A549 (cell line): ENCODE measurements around the gene ZBTB44.
"Not testable (repeated sequence)": the region's sequence is repeated elsewhere in the genome, so short reads cannot be mapped to it uniquely, and the experiment has no call there.

Source experiments
- EP300 ChIP-seq, 2 experiments: fragments of >200 bp; sonication (Bioruptor Twin); formaldehyde crosslinking; IDR thresholded peaks; 2 replicates in 1 of 2; 3 replicates in 1 of 2; pipeline ENCODE4 v1.6.1; 2016 to 2017
- GATA3 ChIP-seq: IDR thresholded peaks from 2 replicates; pipeline ENCODE4 v1.6.1; 2012; ENCODE audit warnings: borderline replicate concordance
- JUN ChIP-seq, 2 experiments: fragments of >200 bp; sonication (Bioruptor Twin); formaldehyde crosslinking; IDR thresholded peaks; 2 replicates in 1 of 2; 3 replicates in 1 of 2; pipeline ENCODE4 v1.6.1; 2016 to 2017
- KDM5A ChIP-seq: fragments of 200-600 bp; sonication (generic); IDR thresholded peaks from 2 replicates; pipeline ENCODE4 v1.6.1; 2016; ENCODE audit warnings: antibody characterized with exemption, mild to moderate bottlenecking
- POLR2A ChIP-seq: IDR thresholded peaks from 2 replicates; pipeline ENCODE4 v1.6.1; 2012; ENCODE audit warnings: mild to moderate bottlenecking, low read length
- RAD21 ChIP-seq, 2 experiments: fragments of >200 bp in 1 of 2; sonication (Bioruptor Twin) in 1 of 2; formaldehyde crosslinking in 1 of 2; IDR thresholded peaks in 1 of 2; conservative IDR thresholded peaks in 1 of 2; 2 replicates in 1 of 2; 3 replicates in 1 of 2; pipeline ENCODE4 v1.6.1; 2012 to 2018; ENCODE audit warnings: inconsistent platforms in 1 of 2
- RFX5 ChIP-seq: fragments of 450-650 bp; IDR thresholded peaks from 2 replicates; pipeline ENCODE4 v1.7.1; 2014; ENCODE audit warnings: antibody characterized with exemption, mild to moderate bottlenecking, moderate library complexity
- SREBF2 ChIP-seq: fragments of 450-650 bp; IDR thresholded peaks from 2 replicates; pipeline ENCODE4 v1.6.1; 2014; ENCODE audit warnings: mild to moderate bottlenecking, moderate library complexity
- ZNF302 ChIP-seq: fragments of 250-450 bp; sonication (Bioruptor Pico); IDR thresholded peaks from 2 replicates; pipeline ENCODE4 v1.9.0; 2021; ENCODE audit warnings: inconsistent platforms, mild to moderate bottlenecking, moderate library complexity
- TF ChIP-seq, protein P1 (sequence below): fragments of >200 bp; sonication (Bioruptor Twin); formaldehyde crosslinking; IDR thresholded peaks from 3 replicates; pipeline ENCODE4 v1.5.1; 2016
- TF ChIP-seq, protein P2 (sequence below): fragments of 150-350 bp; IDR thresholded peaks from 2 replicates; pipeline ENCODE4 v1.6.1; 2014; ENCODE audit warnings: low read depth, mild to moderate bottlenecking, low read length
- TF ChIP-seq, protein P3 (sequence below): IDR thresholded peaks from 2 replicates; pipeline ENCODE4 v1.6.1; 2012
- TF ChIP-seq, protein P4 (sequence below): fragments of 450-650 bp; IDR thresholded peaks from 2 replicates; pipeline ENCODE4 v1.6.1; 2014; ENCODE audit warnings: antibody characterized with exemption

GRCh38 chr11:130251763-130252162 is 63.0 kb downstream of the ZBTB44 start:
- TF ChIP-seq, protein P1, sequence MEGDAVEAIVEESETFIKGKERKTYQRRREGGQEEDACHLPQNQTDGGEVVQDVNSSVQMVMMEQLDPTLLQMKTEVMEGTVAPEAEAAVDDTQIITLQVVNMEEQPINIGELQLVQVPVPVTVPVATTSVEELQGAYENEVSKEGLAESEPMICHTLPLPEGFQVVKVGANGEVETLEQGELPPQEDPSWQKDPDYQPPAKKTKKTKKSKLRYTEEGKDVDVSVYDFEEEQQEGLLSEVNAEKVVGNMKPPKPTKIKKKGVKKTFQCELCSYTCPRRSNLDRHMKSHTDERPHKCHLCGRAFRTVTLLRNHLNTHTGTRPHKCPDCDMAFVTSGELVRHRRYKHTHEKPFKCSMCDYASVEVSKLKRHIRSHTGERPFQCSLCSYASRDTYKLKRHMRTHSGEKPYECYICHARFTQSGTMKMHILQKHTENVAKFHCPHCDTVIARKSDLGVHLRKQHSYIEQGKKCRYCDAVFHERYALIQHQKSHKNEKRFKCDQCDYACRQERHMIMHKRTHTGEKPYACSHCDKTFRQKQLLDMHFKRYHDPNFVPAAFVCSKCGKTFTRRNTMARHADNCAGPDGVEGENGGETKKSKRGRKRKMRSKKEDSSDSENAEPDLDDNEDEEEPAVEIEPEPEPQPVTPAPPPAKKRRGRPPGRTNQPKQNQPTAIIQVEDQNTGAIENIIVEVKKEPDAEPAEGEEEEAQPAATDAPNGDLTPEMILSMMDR, result not testable (repeated sequence)
- TF ChIP-seq, protein P2, sequence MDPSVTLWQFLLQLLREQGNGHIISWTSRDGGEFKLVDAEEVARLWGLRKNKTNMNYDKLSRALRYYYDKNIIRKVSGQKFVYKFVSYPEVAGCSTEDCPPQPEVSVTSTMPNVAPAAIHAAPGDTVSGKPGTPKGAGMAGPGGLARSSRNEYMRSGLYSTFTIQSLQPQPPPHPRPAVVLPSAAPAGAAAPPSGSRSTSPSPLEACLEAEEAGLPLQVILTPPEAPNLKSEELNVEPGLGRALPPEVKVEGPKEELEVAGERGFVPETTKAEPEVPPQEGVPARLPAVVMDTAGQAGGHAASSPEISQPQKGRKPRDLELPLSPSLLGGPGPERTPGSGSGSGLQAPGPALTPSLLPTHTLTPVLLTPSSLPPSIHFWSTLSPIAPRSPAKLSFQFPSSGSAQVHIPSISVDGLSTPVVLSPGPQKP, result not testable (repeated sequence)
- TF ChIP-seq, protein P3, sequence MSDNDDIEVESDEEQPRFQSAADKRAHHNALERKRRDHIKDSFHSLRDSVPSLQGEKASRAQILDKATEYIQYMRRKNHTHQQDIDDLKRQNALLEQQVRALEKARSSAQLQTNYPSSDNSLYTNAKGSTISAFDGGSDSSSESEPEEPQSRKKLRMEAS, result not testable (repeated sequence)
- TF ChIP-seq, protein P4, sequence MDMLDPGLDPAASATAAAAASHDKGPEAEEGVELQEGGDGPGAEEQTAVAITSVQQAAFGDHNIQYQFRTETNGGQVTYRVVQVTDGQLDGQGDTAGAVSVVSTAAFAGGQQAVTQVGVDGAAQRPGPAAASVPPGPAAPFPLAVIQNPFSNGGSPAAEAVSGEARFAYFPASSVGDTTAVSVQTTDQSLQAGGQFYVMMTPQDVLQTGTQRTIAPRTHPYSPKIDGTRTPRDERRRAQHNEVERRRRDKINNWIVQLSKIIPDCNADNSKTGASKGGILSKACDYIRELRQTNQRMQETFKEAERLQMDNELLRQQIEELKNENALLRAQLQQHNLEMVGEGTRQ, result not testable (repeated sequence)
- TF ChIP-seq RFX5; POLR2A; ZNF302; GATA3; JUN (IDR thresholded peaks at IDR 0.05); SREBF2; EP300 (IDR thresholded peaks at IDR 0.05); RAD21 (conservative IDR thresholded peaks at IDR 0.05 in 1 of 2, IDR thresholded peaks at IDR 0.05 in 1 of 2); KDM5A: not testable (repeated sequence)
